Osteoblast (primary cell): ENCODE measurements around the gene CXADR. TPM values are rescaled to one million over a fixed set of nuclear protein-coding genes. Genes with fewer than 3 reads are reported as not detected.

Source experiments
- DNase-seq: peaks from one replicate; pipeline ENCODE4 v3.0.0; 2011; ENCODE audit warnings: low spot score, mixed read lengths; ENCODE audit not compliant: insufficient read length; ENCODE audit errors: missing footprints
- H2AFZ ChIP-seq: 2 replicates; pipeline ENCODE4 v1.6.0; 2011; ENCODE audit warnings: mild to moderate bottlenecking, low read length
- H3K27ac ChIP-seq: 2 replicates; pipeline ENCODE4 v1.5.1; 2011; ENCODE audit warnings: mild to moderate bottlenecking, low read depth, low read length, moderate library complexity
- H3K27me3 ChIP-seq: 2 replicates; pipeline ENCODE4 v1.6.0; 2012; ENCODE audit warnings: mild to moderate bottlenecking, control low read depth, inconsistent platforms, low read length, moderate library complexity; ENCODE audit not compliant: insufficient read depth
- H3K36me3 ChIP-seq: 2 replicates; pipeline ENCODE4 v1.5.1; 2011; ENCODE audit warnings: mild to moderate bottlenecking, low read length, control low read depth, moderate library complexity; ENCODE audit not compliant: insufficient read depth
- H3K4me1 ChIP-seq: 2 replicates; pipeline ENCODE4 v1.5.1; 2011; ENCODE audit warnings: mild to moderate bottlenecking, low read length, control low read depth, moderate library complexity; ENCODE audit not compliant: insufficient read depth
- H3K4me2 ChIP-seq: 2 replicates; pipeline ENCODE4 v1.6.0; 2011; ENCODE audit warnings: mild to moderate bottlenecking, low read length; ENCODE audit not compliant: insufficient read depth
- H3K4me3 ChIP-seq: fragments of 200-600 bp; sonication (generic); 3 replicates; pipeline ENCODE4 v1.5.1; 2012; ENCODE audit warnings: mild to moderate bottlenecking, low read length, inconsistent platforms; ENCODE audit not compliant: insufficient read depth
- H3K79me2 ChIP-seq: 2 replicates; pipeline ENCODE4 v1.6.0; 2012; ENCODE audit warnings: mild to moderate bottlenecking, low read length, control low read depth, inconsistent platforms; ENCODE audit not compliant: insufficient read depth
- H3K9me3 ChIP-seq: 2 replicates; pipeline ENCODE4 v1.5.1; 2011; ENCODE audit warnings: low read depth, low read length, control low read depth
- H4K20me1 ChIP-seq: 2 replicates; pipeline ENCODE4 v1.6.0; 2012; ENCODE audit warnings: mild to moderate bottlenecking, low read length, control low read depth; ENCODE audit not compliant: insufficient read depth
- total RNA-seq: library from RNA; depleted of rRNA; stranded (reverse); fragments of >200 nt; gene quantifications from 2 replicates; pipeline ENCODE4 v1.2.3, GENCODE V29; 2012
- TF ChIP-seq, protein P1 (sequence below): IDR thresholded peaks from 2 replicates; pipeline ENCODE4 v1.5.1; 2011; ENCODE audit warnings: mild to moderate bottlenecking, low read depth, low read length, moderate library complexity; ENCODE audit errors: extremely low read depth

CXADR gene
- total RNA-seq, 1 donor, result 0.36 TPM

GRCh38 chr21:17538576-17538975 is 25.7 kb downstream of the CXADR start:
- Histone ChIP-seq H3K4me1 (no peaks in the 10 kb centered on the region), H3K36me3 (no peaks in the 10 kb centered on the region), H4K20me1 (no peaks in the 10 kb centered on the region), H2AFZ (no peak overlapping the region), H3K27ac (no peak overlapping the region), H3K79me2 (no peaks in the 10 kb centered on the region), H3K9me3 (no peaks in the 10 kb centered on the region), H3K27me3 (peaks cover 3% of the 10 kb centered on the region), H3K4me3 (no peak overlapping the region), H3K4me2 (no peak overlapping the region)
- no peak for DNase-seq
- TF ChIP-seq, protein P1, sequence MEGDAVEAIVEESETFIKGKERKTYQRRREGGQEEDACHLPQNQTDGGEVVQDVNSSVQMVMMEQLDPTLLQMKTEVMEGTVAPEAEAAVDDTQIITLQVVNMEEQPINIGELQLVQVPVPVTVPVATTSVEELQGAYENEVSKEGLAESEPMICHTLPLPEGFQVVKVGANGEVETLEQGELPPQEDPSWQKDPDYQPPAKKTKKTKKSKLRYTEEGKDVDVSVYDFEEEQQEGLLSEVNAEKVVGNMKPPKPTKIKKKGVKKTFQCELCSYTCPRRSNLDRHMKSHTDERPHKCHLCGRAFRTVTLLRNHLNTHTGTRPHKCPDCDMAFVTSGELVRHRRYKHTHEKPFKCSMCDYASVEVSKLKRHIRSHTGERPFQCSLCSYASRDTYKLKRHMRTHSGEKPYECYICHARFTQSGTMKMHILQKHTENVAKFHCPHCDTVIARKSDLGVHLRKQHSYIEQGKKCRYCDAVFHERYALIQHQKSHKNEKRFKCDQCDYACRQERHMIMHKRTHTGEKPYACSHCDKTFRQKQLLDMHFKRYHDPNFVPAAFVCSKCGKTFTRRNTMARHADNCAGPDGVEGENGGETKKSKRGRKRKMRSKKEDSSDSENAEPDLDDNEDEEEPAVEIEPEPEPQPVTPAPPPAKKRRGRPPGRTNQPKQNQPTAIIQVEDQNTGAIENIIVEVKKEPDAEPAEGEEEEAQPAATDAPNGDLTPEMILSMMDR, result no peak

DNA sequence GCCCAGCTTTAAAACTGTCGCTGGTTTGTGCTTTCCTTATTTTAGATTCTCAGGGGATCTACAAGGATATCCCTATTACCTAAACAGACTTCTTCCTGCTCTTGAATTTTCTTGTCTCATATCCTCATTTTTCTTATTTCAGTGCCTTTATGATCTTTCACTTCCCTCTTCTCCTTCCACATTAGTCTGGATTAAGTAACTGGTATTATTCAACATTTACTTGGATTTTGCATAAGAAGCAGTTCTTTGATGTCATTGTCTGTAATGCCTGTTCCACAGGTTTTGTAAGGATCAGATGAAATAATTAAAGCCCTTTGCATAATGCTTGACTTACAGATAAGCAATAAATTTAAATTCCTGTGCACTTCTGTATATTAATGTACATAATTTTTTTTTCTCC is 26.5 kb downstream of the CXADR start:
- TF ChIP-seq, protein P1, result no peak
- Histone ChIP-seq H4K20me1 (no peaks in the 10 kb centered on the region), H3K4me3 (no peak overlapping the region), H3K4me1 (no peaks in the 10 kb centered on the region), H3K4me2 (no peak overlapping the region), H3K27ac (no peak overlapping the region), H3K27me3 (peaks cover 3% of the 10 kb centered on the region), H3K79me2 (no peaks in the 10 kb centered on the region), H3K9me3 (no peaks in the 10 kb centered on the region), H2AFZ (no peak overlapping the region), H3K36me3 (no peaks in the 10 kb centered on the region)
- DNase-seq, result no peak

- no peak overlapping the region for H2AFZ ChIP-seq
- H3K79me2 ChIP-seq, result no peaks in the 10 kb centered on the region
- H3K4me1 ChIP-seq, result no peaks in the 10 kb centered on the region
- no peak overlapping the region for H3K4me3 ChIP-seq
- H3K9me3 ChIP-seq, result no peaks in the 10 kb centered on the region
- no peak overlapping the region for H3K27ac ChIP-seq
- no peak overlapping the region for H3K4me2 ChIP-seq
- no peaks in the 10 kb centered on the region for H4K20me1 ChIP-seq
- TF ChIP-seq, protein P1, result no peak
- H3K36me3 ChIP-seq, result no peaks in the 10 kb centered on the region
- H3K27me3 ChIP-seq, result peaks cover 3% of the 10 kb centered on the region
- DNase-seq, result no peak
These were observed 27.0 kb downstream of the CXADR start for GRCh38 chr21:17539743-17540341.

- no peak overlapping the region for H3K27ac ChIP-seq
These were observed 27.7 kb downstream of the CXADR start for GRCh38 chr21:17540530-17540929.

More at GRCh38 chr21:17540530-17540929, 27.7 kb downstream of the CXADR start:
- Histone ChIP-seq H3K79me2 (no peaks in the 10 kb centered on the region), H3K36me3 (no peaks in the 10 kb centered on the region), H2AFZ (no peak overlapping the region), H3K4me3 (no peak overlapping the region), H3K27me3 (peaks cover 3% of the 10 kb centered on the region), H3K4me1 (no peaks in the 10 kb centered on the region), H3K4me2 (no peak overlapping the region), H3K9me3 (no peaks in the 10 kb centered on the region), H4K20me1 (no peaks in the 10 kb centered on the region)
- no peak for DNase-seq
- TF ChIP-seq, protein P1, result no peak
